GM15510 (cell line): ENCODE measurements around the gene PCNX1.

ENCODE experiments used
- POLR2A ChIP-seq: IDR thresholded peaks from 3 replicates; pipeline ENCODE4 v1.6.1; 2011; ENCODE audit warnings: borderline replicate concordance; ENCODE audit not compliant: insufficient read length; ENCODE audit errors: extremely low read depth

PCNX1 gene

DNA sequence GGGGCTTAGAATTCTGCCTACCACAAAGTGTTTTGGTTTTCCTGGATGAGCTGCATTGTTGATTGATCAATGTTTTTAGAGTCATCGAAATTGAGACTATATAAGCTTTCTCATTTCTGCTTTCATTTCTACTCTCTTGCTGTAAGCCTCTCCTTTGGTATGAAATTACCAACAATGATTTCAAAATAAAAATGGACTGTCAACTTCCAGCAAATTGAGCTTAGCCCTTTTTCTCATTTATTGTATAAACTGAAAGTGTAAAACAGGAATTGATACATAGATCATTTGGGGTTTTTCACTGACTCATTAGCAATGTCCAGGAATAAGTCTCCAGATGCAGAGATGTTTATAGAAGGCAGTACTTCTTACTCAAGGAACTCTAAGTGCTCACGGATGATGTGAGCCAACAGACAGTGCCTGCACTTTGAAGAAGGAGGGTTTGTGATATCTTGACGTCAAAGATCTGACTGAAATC is 20.0 kb upstream of the PCNX1 start:
- TF ChIP-seq POLR2A: no peak

DNA sequence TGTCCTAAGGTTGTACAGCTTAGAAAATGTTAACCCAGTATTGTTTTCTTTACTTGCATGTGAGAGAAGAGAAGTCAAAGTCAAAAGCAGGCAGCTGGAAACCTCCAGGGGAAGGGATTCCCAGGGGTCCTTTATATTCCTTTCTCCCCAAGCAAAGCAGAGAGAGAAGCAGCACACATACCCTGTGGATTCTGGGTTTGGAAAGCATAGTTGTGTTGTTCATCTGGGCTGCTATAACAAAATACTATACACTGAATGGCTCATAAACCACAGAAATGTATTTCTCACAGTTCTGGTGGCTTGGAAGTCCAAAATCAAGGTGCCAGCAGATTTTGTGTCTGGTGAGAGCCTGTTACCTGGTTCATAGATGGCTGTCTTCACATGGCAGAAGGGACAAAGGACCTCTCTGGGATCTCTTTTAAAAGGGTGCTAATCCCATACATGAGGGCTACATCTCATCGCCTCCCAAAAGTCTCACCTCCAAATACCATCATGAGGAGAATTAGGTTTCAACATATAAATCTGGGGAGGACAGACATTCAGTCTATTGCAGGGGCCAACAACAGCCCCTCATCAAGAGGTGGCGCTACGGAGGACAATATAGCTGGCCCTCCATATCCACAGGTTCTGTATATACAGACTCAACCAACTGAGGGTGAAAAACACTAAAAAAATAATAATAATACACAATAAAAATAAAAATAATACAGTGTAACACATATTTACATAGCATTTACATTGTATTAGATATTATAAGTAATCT is 19.3 kb upstream of the PCNX1 start:
- no peak for TF ChIP-seq POLR2A

GRCh38 chr14:70888681-70889175 is 18.5 kb upstream of the PCNX1 start:
- TF ChIP-seq POLR2A: no peak

DNA sequence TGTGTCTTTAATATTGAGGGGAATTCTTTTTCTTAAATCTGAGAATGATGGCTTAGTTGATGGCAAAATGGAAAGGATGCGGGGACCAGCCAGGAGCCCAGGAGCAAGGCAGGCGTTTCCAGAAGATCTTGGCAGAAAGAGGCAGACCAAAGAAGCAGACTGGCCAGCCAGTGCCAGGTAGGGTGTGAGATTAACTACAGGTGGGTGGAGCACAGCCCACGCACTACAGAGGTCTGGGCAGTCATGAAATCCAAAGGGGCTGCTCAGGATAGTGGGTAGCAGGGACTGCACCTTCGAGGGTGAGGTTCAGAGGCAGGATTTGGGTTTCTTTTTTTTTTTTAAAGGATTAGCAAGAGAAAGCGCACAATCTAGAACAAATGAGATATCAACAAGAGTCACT is 17.7 kb upstream of the PCNX1 start:
- no peak for TF ChIP-seq POLR2A

DNA sequence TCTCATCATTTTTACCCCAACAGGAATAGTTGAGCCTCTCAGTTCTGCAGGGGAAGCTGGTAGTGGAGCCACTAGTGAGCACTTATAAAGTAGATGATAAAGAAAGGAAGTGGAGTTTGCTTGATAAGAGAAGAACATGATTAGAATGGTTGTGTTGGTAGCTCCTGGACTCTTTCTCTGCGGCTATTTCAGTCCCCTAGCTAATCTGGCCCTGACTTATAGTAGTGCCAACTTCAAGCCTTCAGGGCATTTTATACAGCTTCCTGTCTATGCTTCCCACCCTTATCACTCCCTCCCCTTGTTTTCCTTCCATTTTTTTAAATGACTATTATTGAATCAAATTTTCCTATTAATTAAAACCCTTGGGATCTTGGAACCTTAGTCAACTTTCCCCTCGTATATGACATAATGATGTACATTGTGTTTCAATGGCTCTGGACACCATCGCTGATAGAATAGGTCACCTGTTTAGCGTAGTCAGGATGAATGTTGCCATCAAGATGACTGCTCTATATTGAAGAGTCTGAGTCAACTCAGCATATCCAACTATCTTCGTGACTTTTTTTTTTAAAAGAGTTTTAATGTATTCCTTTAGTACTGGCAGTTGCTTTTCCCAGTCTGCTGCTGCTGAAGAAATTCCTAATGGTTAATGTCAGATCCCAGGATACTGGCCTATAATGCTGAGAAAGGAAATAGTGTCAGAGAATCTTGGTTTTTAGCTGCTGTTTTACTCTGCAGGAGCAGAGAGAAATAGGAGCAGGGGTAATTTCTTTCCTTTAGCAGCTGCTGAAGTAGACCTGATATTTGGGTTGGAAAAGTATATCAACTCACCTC is 16.2 kb upstream of the PCNX1 start:
- no peak for TF ChIP-seq POLR2A

DNA sequence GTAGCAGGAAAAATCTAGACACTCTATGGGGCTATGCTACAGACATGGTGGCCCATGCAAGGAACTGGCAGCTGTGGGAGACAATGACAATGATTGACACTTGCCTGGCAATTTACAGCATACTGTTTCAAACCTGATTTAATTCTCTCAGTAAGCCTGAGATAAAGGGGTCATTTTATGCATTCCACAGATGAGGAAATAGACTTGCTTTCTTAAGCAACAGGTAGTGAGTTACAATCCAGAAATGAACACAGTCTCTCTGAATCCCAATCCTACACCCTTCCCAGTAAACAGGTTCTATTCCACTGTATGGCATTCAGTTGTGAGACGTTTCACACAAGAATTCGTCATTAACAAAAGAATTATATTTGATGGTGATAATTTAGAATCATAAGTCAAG is 15.5 kb upstream of the PCNX1 start:
- no peak for TF ChIP-seq POLR2A

GRCh38 chr14:70893062-70893845 is 14.0 kb upstream of the PCNX1 start:
- TF ChIP-seq POLR2A: no peak

GRCh38 chr14:70893858-70894291 is 13.4 kb upstream of the PCNX1 start:
- TF ChIP-seq POLR2A: no peak

GRCh38 chr14:70894868-70895267 is 12.4 kb upstream of the PCNX1 start:
- TF ChIP-seq POLR2A: no peak

DNA sequence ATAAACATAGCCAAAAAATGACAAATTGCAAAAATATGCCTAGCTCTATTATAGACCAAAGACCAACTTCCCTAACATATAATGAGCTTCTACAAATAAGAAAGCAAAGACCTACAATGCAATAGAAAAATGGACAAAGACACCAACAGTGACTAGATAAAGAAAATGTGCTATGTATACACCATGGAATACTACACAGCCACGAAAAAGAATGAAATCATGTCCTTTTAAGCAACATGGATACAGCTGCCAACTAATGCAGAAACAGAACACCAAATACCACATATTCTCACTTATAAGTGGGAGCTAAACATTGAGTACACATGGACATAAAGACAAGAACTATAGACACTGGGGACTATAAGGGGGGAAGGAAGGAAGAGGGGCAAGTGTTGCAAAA is 10.9 kb upstream of the PCNX1 start:
- no peak for TF ChIP-seq POLR2A

GRCh38 chr14:70896981-70897380 is 10.3 kb upstream of the PCNX1 start:
- no peak for TF ChIP-seq POLR2A

DNA sequence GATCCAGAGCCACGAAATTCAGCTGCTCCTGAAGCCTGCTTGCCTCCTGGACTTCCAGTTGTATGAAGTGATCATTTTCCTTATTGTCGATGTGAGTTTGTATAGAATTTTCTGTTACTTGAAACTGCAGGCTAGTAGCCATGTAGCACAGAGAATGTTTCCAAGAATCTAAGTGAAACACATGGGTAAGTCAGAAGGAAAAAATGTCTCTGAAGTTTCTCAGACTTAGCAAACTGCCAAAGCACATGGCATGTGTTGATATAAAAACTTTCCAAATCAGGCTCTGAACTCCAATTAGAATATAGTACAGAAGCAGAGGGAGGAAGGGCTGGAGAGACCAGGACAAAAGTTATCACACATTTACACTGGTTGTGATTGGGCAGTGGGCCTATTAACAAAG is 9.8 kb upstream of the PCNX1 start:
- TF ChIP-seq POLR2A: no peak

DNA sequence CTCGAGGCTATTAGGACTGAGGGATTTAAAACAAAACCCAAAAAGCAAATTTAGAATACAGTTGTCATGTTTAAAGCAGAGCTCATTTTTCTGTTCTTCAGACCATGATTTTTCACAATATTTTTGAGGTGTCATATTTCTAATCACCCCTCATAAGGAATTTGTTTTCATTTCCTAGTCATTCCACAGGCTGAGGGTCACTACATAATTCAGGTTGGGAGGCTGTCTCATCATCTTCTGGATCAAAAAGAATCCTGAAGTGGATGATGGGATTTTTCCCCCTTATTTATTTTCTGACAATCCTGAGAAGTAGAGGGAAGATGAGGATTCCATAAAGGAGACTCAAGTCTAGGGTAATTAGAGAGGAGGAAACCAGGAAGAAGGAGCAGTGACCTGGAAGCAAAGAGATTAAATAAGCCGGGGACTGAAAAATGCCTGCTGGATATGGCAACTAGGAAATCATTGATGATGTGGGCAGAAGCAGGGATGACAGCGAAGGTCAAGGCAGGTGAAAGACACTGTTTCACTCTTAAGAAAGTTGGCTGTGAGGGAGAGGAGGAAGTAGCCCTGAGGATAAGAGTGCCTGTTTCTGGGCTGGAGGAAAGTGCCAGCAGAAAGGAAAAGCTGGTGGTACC is 9.0 kb upstream of the PCNX1 start:
- TF ChIP-seq POLR2A: no peak

DNA sequence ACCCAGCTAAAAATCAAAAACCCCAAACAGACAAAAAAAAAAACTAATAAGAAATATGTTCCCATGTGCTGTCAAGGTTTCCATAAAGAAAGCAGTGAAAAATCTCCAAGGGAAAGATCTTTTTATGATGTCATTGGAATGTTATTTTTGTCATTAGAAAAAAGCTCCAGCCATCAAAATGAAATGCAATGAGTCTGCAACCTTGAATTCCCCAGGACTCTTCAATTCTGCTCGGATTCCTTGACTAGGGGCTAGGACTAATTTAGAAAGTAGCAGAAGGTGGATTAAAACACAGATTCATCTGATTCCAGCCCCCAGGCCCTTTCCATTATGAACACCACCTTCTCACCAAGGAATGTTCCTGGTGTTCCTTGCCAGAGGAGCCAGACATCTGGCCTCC is 6.0 kb upstream of the PCNX1 start:
- TF ChIP-seq POLR2A: no peak

GRCh38 chr14:70902184-70902583 is 5.1 kb upstream of the PCNX1 start:
- no peak for TF ChIP-seq POLR2A

- TF ChIP-seq POLR2A: no peak
These were observed 2.9 kb upstream of the PCNX1 start for GRCh38 chr14:70904373-70904772.
